Stomach (tissue), 9 donors: ENCODE results near the gene SPEN. TPM values are rescaled to one million over a fixed set of nuclear protein-coding genes. Genes with fewer than 3 reads are reported as not detected.

ENCODE experiments used
- DNase-seq, 2 donors: peaks; one replicate each; pipeline versions ENCODE4 v3.0.0 to v3.0.0-alpha.2; 2013 to 2019
- H3K27ac ChIP-seq, 5 donors: fragments of 200-600 bp in 4 of 5; sonication (generic) in 4 of 5; one replicate each; pipeline ENCODE4 v1.5.1; 2013 to 2019; ENCODE audit warnings: mild to moderate bottlenecking in 1 of 5, moderate library complexity in 1 of 5
- H3K27me3 ChIP-seq, 3 donors: fragments of 200-600 bp; sonication (generic); one replicate each; pipeline ENCODE4 v1.5.1; 2017 to 2019; ENCODE audit warnings: mixed run types in 1 of 3
- H3K36me3 ChIP-seq, 4 donors: fragments of 200-600 bp; sonication (generic); 1 replicate in 3 of 4; 2 replicates in 1 of 4; pipeline ENCODE4 v1.5.1; 2016 to 2019
- H3K4me1 ChIP-seq, 4 donors: fragments of 200-600 bp; sonication (generic); one replicate each; pipeline ENCODE4 v1.5.1; 2016 to 2019
- H3K4me3 ChIP-seq, 4 donors: fragments of 200-600 bp; sonication (generic) in 3 of 4; one replicate each; pipeline ENCODE4 v1.5.1; 2016 to 2019; ENCODE audit warnings: mild to moderate bottlenecking in 1 of 4
- H3K9me3 ChIP-seq, 4 donors: fragments of 200-600 bp; sonication (generic); one replicate each; pipeline ENCODE4 v1.5.1; 2016 to 2019
- EP300 ChIP-seq: sonication (generic); formaldehyde crosslinking; IDR thresholded peaks from one replicate; pipeline ENCODE4 v1.6.1; 2017; ENCODE audit warnings: antibody characterized with exemption
- POLR2A ChIP-seq, 4 donors: fragments of 450-650 bp; IDR thresholded peaks; one replicate each; pipeline ENCODE4 v1.6.1; 2016; ENCODE audit warnings: antibody characterized with exemption in 4 of 4, control low read depth in 2 of 4, mild to moderate bottlenecking in 1 of 4, moderate library complexity in 1 of 4
- POLR2AphosphoS5 ChIP-seq, 3 donors: sonication (generic); formaldehyde crosslinking; IDR thresholded peaks; one replicate each; pipeline ENCODE4 v1.6.1; 2016; ENCODE audit warnings: antibody characterized with exemption in 3 of 3
- WGBS, 5 donors: extraction: QIAGEN DNeasy Blood & Tissue Kit in 3 of 5; methylation state at CpG; one replicate each; pipeline versions ENCODE4 v1.1.5 to v1.1.7; 2013 to 2018; 5-methylcytosine and 5-hydroxymethylcytosine counted together
- intact Hi-C: fragments of 100-400 bp; cut with DNase I; formaldehyde crosslinking; loops from one replicate; pipeline ENCODE4 v1.15.1; 2023; ENCODE audit warnings: low total_unique reads
- polyA plus RNA-seq, 3 donors: library from polyadenylated mRNA; stranded (reverse); fragments of 200-250 nt; gene quantifications; one replicate each; pipeline ENCODE4 v1.2.3, GENCODE V29; 2013
- total RNA-seq, 5 donors: library from RNA; depleted of rRNA; stranded (reverse); fragments of >200 nt; gene quantifications; one replicate each; pipeline versions ENCODE4 v1.1.0 to v1.2.3, GENCODE V29; 2014 to 2016
- TF ChIP-seq, protein P1 (sequence below), 7 experiments: fragments of 450-650 bp in 4 of 7; fragments of 200-600 bp in 3 of 7; sonication (generic) in 3 of 7; IDR thresholded peaks; one replicate each; pipeline ENCODE4 v1.5.1; 2016 to 2019; ENCODE audit warnings: antibody characterized with exemption in 7 of 7, control low read depth in 2 of 7, mild to moderate bottlenecking in 1 of 7
- donor health status: healthy with polysubstance abuse.
- donor health status: Bipolar disorder and iron deficiency.
- donor health status: healthy.

Gene SPEN
- total and polyA plus RNA-seq, 8 donors = 5.6 to 114 (median 28.8) TPM

DNA sequence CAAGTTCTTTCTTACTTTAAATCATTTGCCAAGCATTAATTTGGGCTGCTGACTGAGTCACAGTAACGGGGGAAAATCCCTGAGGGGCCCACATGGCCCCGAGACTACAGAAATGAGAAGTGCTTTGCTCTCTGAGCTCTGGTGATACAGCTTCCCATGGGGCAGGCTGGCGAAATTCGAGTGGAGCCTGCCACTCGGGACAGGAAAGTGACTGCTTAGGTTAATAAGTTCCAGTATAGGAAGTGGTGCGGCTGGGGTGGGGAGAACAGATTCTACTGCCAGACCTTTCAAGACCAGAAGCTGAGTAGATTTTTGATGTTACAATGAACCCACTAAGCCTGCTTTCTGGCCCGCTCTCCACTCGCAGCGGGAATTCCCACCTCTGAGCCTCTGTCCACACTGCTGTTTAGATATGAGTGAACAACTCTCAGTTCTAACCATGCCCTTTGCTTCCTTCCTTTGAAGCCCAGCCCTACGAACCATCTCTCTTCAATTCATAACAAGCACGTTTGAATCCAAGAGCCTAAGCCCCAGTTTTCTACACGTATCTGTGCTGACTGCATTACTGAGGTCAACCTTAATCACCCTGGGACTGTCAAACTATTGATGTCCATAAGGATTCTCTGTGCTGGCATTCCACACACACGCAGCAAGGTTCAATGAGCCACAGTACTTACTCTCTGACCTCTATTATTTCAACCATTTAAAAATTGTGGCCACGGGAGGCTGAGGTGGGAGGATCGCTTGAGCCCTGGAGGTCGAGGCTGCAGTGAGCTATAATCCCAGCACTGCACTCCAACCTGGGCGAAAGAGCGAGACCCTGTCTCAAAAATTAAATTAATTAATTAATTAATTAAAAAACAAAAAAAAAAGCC lies 118.8 kb downstream of the SPEN start:
- Histone ChIP-seq H3K27ac (peak overlapping the region; percentile 38 to 67 (median 55)), H3K9me3 (no peaks in the 10 kb centered on the region), H3K4me1 (peaks cover 13 to 61% (median 35%) of the 10 kb centered on the region in 4 donors), H3K4me3 (no peak overlapping the region), H3K27me3 (no peaks in the 10 kb centered on the region), H3K36me3 (peaks cover 0 to 37% (median 32%) of the 10 kb centered on the region in 4 donors)
- TF ChIP-seq EP300 = no peak
- no peak for TF ChIP-seq POLR2A (IDR thresholded peaks at IDR 0.05)
- TF ChIP-seq, protein P1, sequence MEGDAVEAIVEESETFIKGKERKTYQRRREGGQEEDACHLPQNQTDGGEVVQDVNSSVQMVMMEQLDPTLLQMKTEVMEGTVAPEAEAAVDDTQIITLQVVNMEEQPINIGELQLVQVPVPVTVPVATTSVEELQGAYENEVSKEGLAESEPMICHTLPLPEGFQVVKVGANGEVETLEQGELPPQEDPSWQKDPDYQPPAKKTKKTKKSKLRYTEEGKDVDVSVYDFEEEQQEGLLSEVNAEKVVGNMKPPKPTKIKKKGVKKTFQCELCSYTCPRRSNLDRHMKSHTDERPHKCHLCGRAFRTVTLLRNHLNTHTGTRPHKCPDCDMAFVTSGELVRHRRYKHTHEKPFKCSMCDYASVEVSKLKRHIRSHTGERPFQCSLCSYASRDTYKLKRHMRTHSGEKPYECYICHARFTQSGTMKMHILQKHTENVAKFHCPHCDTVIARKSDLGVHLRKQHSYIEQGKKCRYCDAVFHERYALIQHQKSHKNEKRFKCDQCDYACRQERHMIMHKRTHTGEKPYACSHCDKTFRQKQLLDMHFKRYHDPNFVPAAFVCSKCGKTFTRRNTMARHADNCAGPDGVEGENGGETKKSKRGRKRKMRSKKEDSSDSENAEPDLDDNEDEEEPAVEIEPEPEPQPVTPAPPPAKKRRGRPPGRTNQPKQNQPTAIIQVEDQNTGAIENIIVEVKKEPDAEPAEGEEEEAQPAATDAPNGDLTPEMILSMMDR (IDR thresholded peaks at IDR 0.05) = no peak
- no peak for TF ChIP-seq POLR2AphosphoS5 (IDR thresholded peaks at IDR 0.05)
- WGBS, 5 donors = 51 to 63% (median 58%) methylated on average over 18 of the region's 18 CpGs
- peak in 1 of 2 donors; percentile 32 for DNase-seq
- intact Hi-C loops = no loop called here

DNA sequence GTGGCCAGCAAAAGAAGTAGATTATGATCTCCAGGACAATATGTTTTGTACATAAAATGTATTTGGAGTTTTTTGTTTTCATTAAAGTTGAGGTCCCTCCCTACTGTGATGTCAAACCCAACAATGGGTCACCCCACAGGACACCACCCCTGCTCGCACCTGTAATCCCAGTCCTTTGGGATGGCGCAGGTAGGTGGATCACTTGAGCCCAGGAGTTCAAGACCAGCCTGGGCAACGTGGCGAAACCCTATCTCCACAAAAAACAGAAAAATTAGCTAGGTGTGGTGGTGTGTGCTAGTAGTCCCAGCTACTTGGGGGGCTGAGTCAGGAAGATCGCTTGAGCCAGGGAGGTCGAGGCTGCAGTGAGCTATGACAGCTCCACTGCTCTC lies 119.4 kb downstream of the SPEN start:
- Histone ChIP-seq H3K4me3 (no peak overlapping the region), H3K4me1 (peaks cover 13 to 61% (median 35%) of the 10 kb centered on the region in 4 donors), H3K9me3 (no peaks in the 10 kb centered on the region), H3K36me3 (peaks cover 2 to 35% (median 32%) of the 10 kb centered on the region in 4 donors), H3K27ac (peak overlapping the region in 3 of 5 donors; percentile 38 to 67 (median 62)), H3K27me3 (no peaks in the 10 kb centered on the region)
- 92 to 100% (median 96%) methylated on average over 4 to 6 of the region's 6 CpGs for WGBS, 5 donors
- DNase-seq = no peak
- no peak for TF ChIP-seq POLR2AphosphoS5 (IDR thresholded peaks at IDR 0.05)
- no peak for TF ChIP-seq EP300
- TF ChIP-seq, protein P1 (IDR thresholded peaks at IDR 0.05) = no peak
- no peak for TF ChIP-seq POLR2A (IDR thresholded peaks at IDR 0.05)
- intact Hi-C loops = no loop called here

DNA sequence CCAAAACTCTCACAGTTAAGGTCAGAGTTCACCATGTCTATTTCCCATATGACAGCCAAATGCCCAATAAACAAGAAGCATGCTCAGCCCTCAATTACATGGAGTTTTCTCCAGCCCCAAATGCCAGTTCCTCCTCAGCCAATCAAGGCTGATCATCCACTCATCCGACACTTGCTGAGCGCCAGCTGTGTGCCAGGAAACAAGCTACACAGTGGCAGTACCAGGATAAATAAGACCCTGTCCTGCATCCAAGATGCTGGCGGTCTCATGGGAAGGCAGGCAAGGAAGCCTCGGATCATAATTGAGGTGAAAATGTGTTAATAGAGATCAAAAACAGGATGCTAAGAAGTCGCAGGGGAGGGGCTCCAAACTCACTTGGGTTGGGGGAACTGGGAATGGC lies 120.7 kb downstream of the SPEN start:
- no peaks in the 10 kb centered on the region for H3K9me3 ChIP-seq
- H3K4me3 ChIP-seq = no peak overlapping the region
- intact Hi-C loops = no loop called here
- H3K36me3 ChIP-seq = peaks cover 8 to 47% (median 42%) of the 10 kb centered on the region in 4 donors
- no peaks in the 10 kb centered on the region for H3K27me3 ChIP-seq
- TF ChIP-seq POLR2AphosphoS5 (IDR thresholded peaks at IDR 0.05) = no peak
- TF ChIP-seq EP300 = no peak
- TF ChIP-seq, protein P1 (IDR thresholded peaks at IDR 0.05) = no peak
- H3K27ac ChIP-seq = no peak overlapping the region
- peaks cover 16 to 57% (median 33%) of the 10 kb centered on the region in 4 donors for H3K4me1 ChIP-seq
- no peak for DNase-seq
- WGBS, 5 donors = 87 to 94% (median 91%) methylated on average over 5 of the region's 5 CpGs

DNA sequence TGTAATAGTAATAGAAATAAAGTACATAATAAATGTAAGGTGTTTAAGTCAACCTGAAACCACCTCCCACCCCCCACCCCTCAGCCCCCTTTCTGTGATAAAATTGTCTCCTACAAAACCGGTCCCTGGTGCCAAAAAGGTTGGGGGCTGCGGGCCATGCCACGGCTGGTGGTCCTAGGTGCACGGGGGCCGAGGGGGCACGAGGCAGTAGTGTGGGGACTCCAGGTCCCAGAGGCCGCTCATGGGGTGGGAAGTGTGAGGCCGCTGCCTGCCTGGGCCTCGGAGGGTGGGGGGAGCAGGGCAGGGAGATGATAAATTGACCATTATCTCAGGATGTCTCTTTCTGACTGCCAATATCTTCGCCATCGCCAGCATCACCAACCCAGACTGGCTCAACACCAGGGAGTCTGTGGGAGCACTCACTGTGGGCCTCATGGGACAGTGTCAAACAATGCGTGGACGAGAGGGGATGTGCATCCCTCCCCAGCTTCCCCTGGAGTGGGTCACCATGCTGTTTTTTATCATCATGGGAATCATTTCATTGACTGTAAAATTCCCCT lies 121.9 kb downstream of the SPEN start:
- WGBS, 5 donors = 90 to 99% (median 96%) methylated on average over 13 of the region's 13 CpGs
- TF ChIP-seq EP300 (no peak), POLR2AphosphoS5 (IDR thresholded peaks at IDR 0.05) (no peak), POLR2A (IDR thresholded peaks at IDR 0.05) (no peak)
- TF ChIP-seq, protein P1 (IDR thresholded peaks at IDR 0.05) = no peak
- no peaks in the 10 kb centered on the region for H3K27me3 ChIP-seq
- peaks cover 8 to 48% (median 42%) of the 10 kb centered on the region in 4 donors for H3K36me3 ChIP-seq
- no peak overlapping the region for H3K4me3 ChIP-seq
- H3K4me1 ChIP-seq = peaks cover 24 to 57% (median 34%) of the 10 kb centered on the region in 4 donors
- intact Hi-C loops = no loop called here
- no peak overlapping the region for H3K27ac ChIP-seq
- no peaks in the 10 kb centered on the region for H3K9me3 ChIP-seq
- DNase-seq = no peak
